K562 (cell line): ENCODE measurements around the gene ACTL9. TPM values are rescaled to one million over a fixed set of nuclear protein-coding genes. Genes with fewer than 3 reads are reported as not detected.

ENCODE experiments used
- ATF6 ChIP-seq: sonication (generic); formaldehyde crosslinking; IDR thresholded peaks from 2 replicates; pipeline ENCODE4 v1.4.0; 2020; ENCODE audit warnings: mild to moderate bottlenecking, missing genetic modification reagents
- BCOR ChIP-seq: fragments of 450-650 bp; IDR thresholded peaks from 2 replicates; pipeline ENCODE4 v1.6.1; 2016
- BRCA1 ChIP-seq, 2 experiments: fragments of 450-650 bp in 1 of 2; sonication (generic) in 1 of 2; formaldehyde crosslinking in 1 of 2; IDR thresholded peaks; 2 replicates each; pipeline versions ENCODE4 v1.5.0 to v1.6.1; 2017 to 2020; ENCODE audit warnings: mild to moderate bottlenecking in 1 of 2, missing genetic modification reagents in 1 of 2
- CBFA2T2 ChIP-seq: fragments of 450-650 bp; conservative IDR thresholded peaks from 2 replicates; pipeline ENCODE4 v1.6.1; 2017; ENCODE audit warnings: mild to moderate bottlenecking
- FOXO4 ChIP-seq: fragments of 450-650 bp; formaldehyde crosslinking; IDR thresholded peaks from 2 replicates; pipeline ENCODE4 v1.4.0; 2020; ENCODE audit warnings: mild to moderate bottlenecking, moderate library complexity
- HDAC6 ChIP-seq: IDR thresholded peaks from 2 replicates; pipeline ENCODE4 v1.6.1; 2012; ENCODE audit warnings: low read depth, mild to moderate bottlenecking, control low read depth, inconsistent platforms, low read length, moderate library complexity
- IRF2 ChIP-seq: sonication (generic); formaldehyde crosslinking; IDR thresholded peaks from 2 replicates; pipeline ENCODE4 v1.8.1; 2022; ENCODE audit warnings: mild to moderate bottlenecking, missing genetic modification reagents
- L3MBTL2 ChIP-seq: fragments of 450-650 bp; IDR thresholded peaks from 2 replicates; pipeline ENCODE4 v1.6.1; 2016; ENCODE audit warnings: mild to moderate bottlenecking, moderate library complexity
- MXD1 ChIP-seq: fragments of 250-450 bp; sonication (Bioruptor Pico); IDR thresholded peaks from 2 replicates; pipeline ENCODE4 v1.8.0; 2021; ENCODE audit warnings: borderline replicate concordance, mild to moderate bottlenecking, moderate library complexity; ENCODE audit not compliant: poor library complexity, severe bottlenecking
- RB1 ChIP-seq: fragments of 450-650 bp; IDR thresholded peaks from 2 replicates; pipeline ENCODE4 v1.6.1; 2017; ENCODE audit warnings: low read depth, mild to moderate bottlenecking
- STAG1 ChIP-seq: sonication (generic); formaldehyde crosslinking; IDR thresholded peaks from 2 replicates; pipeline ENCODE4 v1.5.0; 2020; ENCODE audit warnings: missing genetic modification reagents, borderline replicate concordance
- ZNF318 ChIP-seq, 2 experiments: fragments of 450-650 bp; IDR thresholded peaks; 2 replicates each; pipeline ENCODE4 v1.6.1; 2016; ENCODE audit warnings: mild to moderate bottlenecking in 2 of 2, borderline replicate concordance in 1 of 2, low read depth in 1 of 2, moderate library complexity in 1 of 2
- polyA plus RNA-seq, 8 experiments: library from polyadenylated mRNA; depleted of rRNA in 4 of 8; stranded (reverse) in 5 of 8; unstranded in 3 of 8; fragments of >200 nt; fragmentation: Nextera tagmentation in 2 of 8; fragmentation: Illumina TruSeq in 1 of 8; extraction: Ambion mirVana in 2 of 8; extraction: Trizol in 1 of 8; gene quantifications; 2 replicates each; pipeline versions ENCODE4 v1.2.1 to v1.2.3, GENCODE V29; 2011 to 2014; ENCODE audit warnings: inconsistent platforms in 1 of 8, missing spikeins in 1 of 8
- total RNA-seq, 7 experiments: library from RNA; depleted of rRNA in 6 of 7; stranded (reverse); fragments of >200 nt in 6 of 7; fragmentation: Illumina TruSeq in 2 of 7; extraction: Trizol in 2 of 7; gene quantifications; 2 replicates each; pipeline versions ENCODE4 v1.2.1 to v1.2.3, GENCODE V29; 2011 to 2021; ENCODE audit warnings: low replicate concordance in 1 of 7

ACTL9 gene
- total and polyA plus RNA-seq, 9 of the 15 experiments (the other 6 are each of a cell fraction or from before 2014, with no cell fraction given) = not detected

GRCh38 chr19:8654591-8655339, 43.8 kb downstream of the ACTL9 start (continued):
- TF ChIP-seq BCOR (peak; percentile 91), ZNF318 (IDR thresholded peaks at IDR 0.05; ENCODE audit: borderline replicate concordance in 1 of 2, low read depth in 1 of 2) (no peak), BRCA1 (IDR thresholded peaks at IDR 0.05) (no peak), BRCA1 (CRISPR knock-in tag; IDR thresholded peaks at IDR 0.05) (no peak), IRF2 (CRISPR knock-in tag) (no peak), CBFA2T2 (no peak), L3MBTL2 (0 out of 2 replicates have a peak, but pooled peaks have one; percentile 14), HDAC6 (no peak), ATF6 (CRISPR knock-in tag) (no peak), FOXO4 (no peak), RB1 (peak; percentile 13; the same call in 1 of the 2 replicates), MXD1 (CRISPR knock-in tag) (no peak), STAG1 (CRISPR knock-in tag) (peak; percentile 69; the same call in 1 of the 2 replicates)
